Sciatic nerve (tissue), 2 donors: ENCODE measurements around the gene ANLN. TPM values are rescaled to one million over a fixed set of nuclear protein-coding genes. Genes with fewer than 3 reads are reported as not detected.

ENCODE experiments used
- ATAC-seq: fragments of 200-7000 bp; cut with Tn5 transposase; one replicate; pipeline ENCODE4 v1.9.1; 2020; ENCODE audit warnings: mild to moderate bottlenecking, moderate library complexity
- DNase-seq: peaks from one replicate; pipeline ENCODE4 v3.0.0-alpha.2; 2020; ENCODE audit warnings: low spot score
- intact Hi-C: fragments of 100-400 bp; cut with DNase I; formaldehyde crosslinking; loops from one replicate; pipeline ENCODE4 v1.14.2; 2022
- total RNA-seq: library from RNA; stranded (reverse); fragmentation: NEBNext Ultra II Directional; extraction: Animal tissue kit (Norgen Biotek cat#: 25700); gene quantifications from one replicate; pipeline ENCODE4 v1.2.1, GENCODE V29; 2021
- donor health status: DM: no; HTN: no; CAD: no.
- donor health status: DM: no; HTN: no; CAD: no.

Gene ANLN
- 2.4 TPM for total RNA-seq

GRCh38 chr7:36389371-36390198, at the start of gene ANLN:
Gene ANLN (plus strand): TSS chr7:36389862. CDS start chr7:36390027, 165 bp downstream.
- ATAC-seq (peak; percentile 99), DNase-seq (peak; percentile 95)
- intact Hi-C loops, result no loop called here

- intact Hi-C loops, result no loop called here
- DNase-seq (no peak), ATAC-seq (no peak)
Observed at GRCh38 chr7:36343548-36343947, 46.1 kb upstream of the ANLN start.

GRCh38 chr7:36344622-36345021, 45.0 kb upstream of the ANLN start:
- intact Hi-C loops, result no loop called here
- ATAC-seq (no peak), DNase-seq (no peak)

- intact Hi-C loops, result no loop called here
- ATAC-seq (no peak), DNase-seq (no peak)
Observed at GRCh38 chr7:36346260-36346831, 43.3 kb upstream of the ANLN start.

GRCh38 chr7:36348256-36348655, 41.4 kb upstream of the ANLN start:
- ATAC-seq, result no peak
- intact Hi-C loops, result no loop called here
- DNase-seq, result no peak

- ATAC-seq, result no peak
- intact Hi-C loops, result no loop called here
Observed at GRCh38 chr7:36348771-36349170, 40.9 kb upstream of the ANLN start.

GRCh38 chr7:36349626-36350025, 40.0 kb upstream of the ANLN start:
- DNase-seq (no peak), ATAC-seq (no peak)
- intact Hi-C loops, result no loop called here

More at GRCh38 chr7:36348771-36349170, 40.9 kb upstream of the ANLN start:
- no peak for DNase-seq

GRCh38 chr7:36355490-36355889, 34.2 kb upstream of the ANLN start:
- ATAC-seq, result no peak
- intact Hi-C loops, result no loop called here

GRCh38 chr7:36357054-36357453, 32.6 kb upstream of the ANLN start:
- no peak for ATAC-seq
- intact Hi-C loops, result no loop called here
- no peak for DNase-seq

More at GRCh38 chr7:36355490-36355889, 34.2 kb upstream of the ANLN start:
- DNase-seq, result no peak

- no peak for ATAC-seq
Observed at GRCh38 chr7:36358589-36358988, 31.1 kb upstream of the ANLN start.

GRCh38 chr7:36360244-36360643, 29.4 kb upstream of the ANLN start:
- ATAC-seq (no peak), DNase-seq (no peak)
- intact Hi-C loops, result no loop called here

More at GRCh38 chr7:36358589-36358988, 31.1 kb upstream of the ANLN start:
- no peak for DNase-seq
- intact Hi-C loops, result no loop called here

GRCh38 chr7:36361227-36361626, 28.4 kb upstream of the ANLN start:
- no peak for ATAC-seq
- intact Hi-C loops, result no loop called here
- no peak for DNase-seq

GRCh38 chr7:36363515-36363914, 26.1 kb upstream of the ANLN start:
- intact Hi-C loops, result no loop called here
- ATAC-seq (no peak), DNase-seq (no peak)

- ATAC-seq, result no peak
- intact Hi-C loops, result no loop called here
- DNase-seq, result no peak
Observed at GRCh38 chr7:36366005-36366717, 23.5 kb upstream of the ANLN start.

- intact Hi-C loops, result no loop called here
- DNase-seq (peak; percentile 93), ATAC-seq (peak; percentile 99)
Observed at GRCh38 chr7:36366718-36367560, 22.7 kb upstream of the ANLN start.

- ATAC-seq, result no peak
- no peak for DNase-seq
- intact Hi-C loops, result no loop called here
Observed at GRCh38 chr7:36367561-36368077, 22.0 kb upstream of the ANLN start.

- DNase-seq, result no peak
- intact Hi-C loops, result no loop called here
- no peak for ATAC-seq
Observed at GRCh38 chr7:36368496-36368895, 21.2 kb upstream of the ANLN start.

- ATAC-seq, result no peak
- intact Hi-C loops, result no loop called here
- DNase-seq, result no peak
Observed at GRCh38 chr7:36369171-36369570, 20.5 kb upstream of the ANLN start.

GRCh38 chr7:36370046-36370445, 19.6 kb upstream of the ANLN start:
- no peak for ATAC-seq
- DNase-seq, result no peak
- intact Hi-C loops, result no loop called here
